SU-DHL-6 (cell line): ENCODE measurements around the gene HMG20A.

Source experiments
- EZH2phosphoT487 ChIP-seq: fragments of 200-600 bp; sonication (generic), shearing (Covaris generic); conservative IDR thresholded peaks from 2 replicates; pipeline ENCODE4 v1.6.1; 2018; ENCODE audit warnings: mild to moderate bottlenecking, antibody characterized with exemption, low read length, moderate library complexity, mixed read lengths
- TF ChIP-seq, protein P1 (sequence below): fragments of 200-600 bp; sonication (generic); IDR thresholded peaks from one replicate; pipeline ENCODE4 v1.5.1; 2017; ENCODE audit warnings: antibody characterized with exemption, mild to moderate bottlenecking, low read length, moderate library complexity; ENCODE audit not compliant: insufficient read depth, poor library complexity, severe bottlenecking

DNA sequence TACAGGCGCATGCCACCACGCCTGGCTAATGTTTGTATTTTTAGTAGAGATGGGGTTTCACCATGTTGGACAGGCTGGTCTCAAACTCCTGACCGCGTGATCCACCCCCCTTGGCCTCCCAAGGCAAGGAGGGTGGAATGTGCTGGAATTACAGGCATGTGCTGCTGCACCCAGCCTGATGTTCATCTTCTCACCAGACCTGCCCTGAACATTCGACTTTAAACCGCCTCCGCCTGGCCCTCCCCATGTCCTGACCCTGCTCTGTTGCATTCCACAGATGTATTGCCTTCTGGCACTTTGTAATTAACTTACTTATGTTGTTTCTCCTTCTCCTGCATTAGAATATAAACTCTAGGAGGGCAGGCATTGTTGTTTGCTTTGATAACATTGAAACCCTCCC, 109.9 kb downstream of the HMG20A start:
- TF ChIP-seq, protein P1, sequence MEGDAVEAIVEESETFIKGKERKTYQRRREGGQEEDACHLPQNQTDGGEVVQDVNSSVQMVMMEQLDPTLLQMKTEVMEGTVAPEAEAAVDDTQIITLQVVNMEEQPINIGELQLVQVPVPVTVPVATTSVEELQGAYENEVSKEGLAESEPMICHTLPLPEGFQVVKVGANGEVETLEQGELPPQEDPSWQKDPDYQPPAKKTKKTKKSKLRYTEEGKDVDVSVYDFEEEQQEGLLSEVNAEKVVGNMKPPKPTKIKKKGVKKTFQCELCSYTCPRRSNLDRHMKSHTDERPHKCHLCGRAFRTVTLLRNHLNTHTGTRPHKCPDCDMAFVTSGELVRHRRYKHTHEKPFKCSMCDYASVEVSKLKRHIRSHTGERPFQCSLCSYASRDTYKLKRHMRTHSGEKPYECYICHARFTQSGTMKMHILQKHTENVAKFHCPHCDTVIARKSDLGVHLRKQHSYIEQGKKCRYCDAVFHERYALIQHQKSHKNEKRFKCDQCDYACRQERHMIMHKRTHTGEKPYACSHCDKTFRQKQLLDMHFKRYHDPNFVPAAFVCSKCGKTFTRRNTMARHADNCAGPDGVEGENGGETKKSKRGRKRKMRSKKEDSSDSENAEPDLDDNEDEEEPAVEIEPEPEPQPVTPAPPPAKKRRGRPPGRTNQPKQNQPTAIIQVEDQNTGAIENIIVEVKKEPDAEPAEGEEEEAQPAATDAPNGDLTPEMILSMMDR = no peak
- no peak for TF ChIP-seq EZH2phosphoT487
